ENCODE data around the gene ITGB5. TPM values are rescaled to one million over a fixed set of nuclear protein-coding genes. Genes with fewer than 3 reads are reported as not detected.

The ITGB5 gene
- polyA plus RNA-seq, 2 of the 4 experiments (the other 2 are of a cell fraction) = 201 to 260 TPM

DNA sequence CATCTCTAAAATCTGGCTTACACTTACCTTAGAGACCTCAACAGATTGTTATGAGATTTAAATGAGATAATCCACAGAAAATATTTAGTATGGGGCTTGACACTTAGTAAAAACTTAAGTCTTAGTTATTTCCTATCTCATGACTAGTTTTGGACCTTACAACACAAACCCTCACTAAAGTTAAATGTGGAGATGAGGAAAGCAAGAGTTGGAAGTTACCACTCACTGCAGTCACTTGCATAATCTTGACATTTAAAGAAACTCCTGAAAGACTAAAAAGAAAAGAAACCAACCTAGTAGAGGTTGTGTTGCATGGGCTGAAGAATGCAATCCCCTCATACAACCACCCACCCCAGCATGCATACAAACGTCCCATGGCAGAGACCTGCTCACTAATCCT lies 40.1 kb downstream of the ITGB5 start:
- ChIA-PET CTCF (interaction anchor here (0.9 to 4.5 kb wide), 3 partner anchors 16 to 87 kb away, joined by 3 to 20 read pairs (median 4); no protein-coding TSS in a partner anchor), POLR2A (no interaction called here)
- H3K4me3 ChIP-seq = no peak overlapping the region
- peak overlapping the region; percentile 51 to 71; a peak in 4 of 6 replicates for H3K27ac ChIP-seq
- FAIRE-seq = no peak
- no peak for DNase-seq (ENCODE audit: low read depth in 1 of 2, low spot score in 1 of 2)
- TF ChIP-seq POLR2AphosphoS2 (conservative IDR thresholded peaks at IDR 0.05; ENCODE audit: low read length) = no peak
- no peak for TF ChIP-seq EP300 (IDR thresholded peaks at IDR 0.05)
- no peak for TF ChIP-seq ZNF302 (CRISPR knock-in tag; IDR thresholded peaks at IDR 0.05)
- H3K4me2 ChIP-seq = no peak overlapping the region
- ATAC-seq = no peak
- WGBS (ENCODE audit: missing lambda C conversion rate) = 77% methylated on average over 1 of the region's 1 CpG
- no peaks in the 10 kb centered on the region for H3K9me3 ChIP-seq
- peaks cover 80% of the 10 kb centered on the region for H3K4me1 ChIP-seq

DNA sequence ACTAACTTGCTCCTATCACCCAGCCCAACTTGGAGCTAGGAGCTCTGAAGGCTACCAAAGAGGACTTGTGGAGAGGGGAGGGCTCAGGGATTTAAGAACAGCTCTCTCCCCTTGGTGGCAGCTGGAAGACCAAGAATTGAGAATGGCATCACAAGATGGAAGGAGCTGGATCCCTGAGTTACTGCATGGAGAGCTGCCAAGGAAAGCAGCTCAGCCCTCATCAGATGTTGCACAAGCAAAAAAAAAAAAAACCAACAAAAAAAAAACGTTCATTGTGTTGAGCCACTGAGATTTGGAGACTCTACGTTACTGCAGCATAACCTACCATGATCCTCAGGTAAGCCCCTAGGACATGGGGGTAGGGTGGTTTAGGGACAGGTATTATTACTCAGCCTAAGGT lies 41.0 kb downstream of the ITGB5 start:
- Histone ChIP-seq H3K4me3 (no peak overlapping the region), H3K4me2 (peak overlapping the region; percentile 51), H3K27ac (peak overlapping the region; percentile 71 to 86), H3K4me1 (peaks cover 80% of the 10 kb centered on the region), H3K9me3 (no peaks in the 10 kb centered on the region)
- FAIRE-seq = no peak
- 37% methylated on average over 2 of the region's 2 CpGs for WGBS (ENCODE audit: missing lambda C conversion rate)
- TF ChIP-seq FOXS1 (CRISPR knock-in tag; IDR thresholded peaks at IDR 0.05) (no peak), CEBPB (IDR thresholded peaks at IDR 0.05) (peak in 1 of 2 experiments; percentile 61; a peak in 1 of 4 replicates), NR3C1 (IDR thresholded peaks at IDR 0.05) (no peak)
- CTCF ChIA-PET = interaction anchor here (0.6 to 4.5 kb wide), 9 partner anchors 13 to 84 kb away, joined by 3 to 20 read pairs (median 5); no protein-coding TSS in a partner anchor
- DNase-seq (ENCODE audit: low read depth in 1 of 2, low spot score in 1 of 2) = no peak
- POLR2A ChIA-PET = interaction anchor here (1.5 to 1.8 kb wide), 3 partner anchors 11 to 41 kb away, joined by 5 to 10 read pairs (median 5); partner anchors contain the start of gene ITGB5
- peak; percentile 12 to 18; a peak in 3 of 6 replicates for ATAC-seq

DNA sequence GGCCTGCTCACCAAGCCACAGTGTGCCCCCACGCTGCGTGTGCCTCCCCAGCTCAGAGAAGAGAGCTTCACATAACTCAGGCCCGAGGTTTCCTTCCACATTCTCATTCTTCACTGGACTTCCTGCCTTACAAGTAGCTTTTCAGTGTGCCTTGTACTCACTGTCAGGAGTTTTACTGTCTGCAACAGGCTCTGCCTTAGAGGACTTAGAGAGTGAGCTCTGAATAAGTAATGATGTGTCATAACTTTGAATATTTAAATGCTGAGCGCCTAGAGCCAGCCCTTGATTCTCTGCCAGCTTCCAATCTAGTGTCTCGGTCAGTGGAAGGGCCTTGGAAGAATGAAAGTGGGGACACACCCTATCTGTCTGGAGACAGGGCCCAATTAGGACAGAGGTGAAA lies 41.8 kb downstream of the ITGB5 start:
- Histone ChIP-seq H3K9me3 (no peaks in the 10 kb centered on the region), H3K4me1 (peaks cover 75% of the 10 kb centered on the region), H3K4me2 (peak overlapping the region; percentile 51), H3K4me3 (no peak overlapping the region), H3K27ac (peak overlapping the region; percentile 71 to 86)
- POLR2A ChIA-PET = interaction anchor here (1.2 to 1.8 kb wide), 6 partner anchors 10 to 41 kb away, joined by 3 to 10 read pairs (median 5); partner anchors contain the start of gene ITGB5
- ATAC-seq = peak; percentile 74 to 83
- peak; percentile 49 for FAIRE-seq
- TF ChIP-seq RARB (CRISPR knock-in tag; IDR thresholded peaks at IDR 0.05) (no peak), FOSL2 (IDR thresholded peaks at IDR 0.05) (no peak), FOSL2 (CRISPR knock-in tag; IDR thresholded peaks at IDR 0.05) (0 out of 2 replicates have a peak, but pooled peaks have one; percentile 3)
- CTCF ChIA-PET = interaction anchor here (0.5 to 4.5 kb wide), 15 partner anchors 8 to 241 kb away, joined by 3 to 20 read pairs (median 4); no protein-coding TSS in a partner anchor
- peak in 1 of 2 experiments; percentile 76 for DNase-seq (ENCODE audit: low read depth in 1 of 2, low spot score in 1 of 2)
- WGBS (ENCODE audit: missing lambda C conversion rate) = 32% methylated on average over 5 of the region's 5 CpGs

DNA sequence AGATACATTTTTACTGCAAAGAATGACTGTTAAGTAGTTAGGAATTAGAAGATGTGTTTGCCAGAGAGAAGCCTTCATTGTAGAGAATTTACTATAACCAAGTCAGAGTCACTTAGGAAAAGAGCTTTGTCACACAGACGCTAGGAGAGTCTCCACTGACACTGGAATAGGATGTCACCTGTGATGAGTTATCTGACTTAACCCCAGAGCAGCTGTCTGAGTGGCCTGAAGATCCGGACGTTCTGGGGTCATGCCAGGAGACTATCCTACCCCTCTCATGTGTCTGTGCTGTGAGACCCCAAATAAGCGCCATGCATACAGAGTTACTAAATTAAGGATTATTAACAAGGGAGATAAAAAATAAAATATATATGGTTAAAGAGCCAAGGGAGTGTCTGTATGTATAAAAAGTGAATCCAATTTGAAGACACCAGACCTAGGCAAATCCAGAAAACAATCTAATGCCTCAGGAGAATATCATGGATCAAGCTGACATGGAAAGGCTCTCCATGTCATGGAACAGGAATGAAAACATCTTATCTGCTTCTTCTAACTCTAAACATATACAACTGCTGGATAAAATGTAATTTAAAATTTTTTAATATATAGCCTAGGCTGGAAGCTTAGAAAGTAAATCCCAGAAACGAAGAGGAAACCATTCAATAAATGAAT lies 43.5 kb downstream of the ITGB5 start:
- Histone ChIP-seq H3K4me2 (no peak overlapping the region), H3K4me3 (no peak overlapping the region), H3K9me3 (no peaks in the 10 kb centered on the region), H3K4me1 (peaks cover 83% of the 10 kb centered on the region), H3K27ac (peak overlapping the region; percentile 58 to 81; a peak in 5 of 6 replicates)
- ChIA-PET CTCF (interaction anchor here (0.9 to 4.5 kb wide), 5 partner anchors 16 to 82 kb away, joined by 3 to 20 read pairs (median 7); no protein-coding TSS in a partner anchor), POLR2A (interaction anchor here (1.6 kb wide), 1 partner anchor 43 kb away, joined by 8 read pairs; no protein-coding TSS in a partner anchor)
- DNase-seq (ENCODE audit: low read depth in 1 of 2, low spot score in 1 of 2) (no peak), ATAC-seq (no peak), FAIRE-seq (no peak)
- no peak for TF ChIP-seq CHD2 (IDR thresholded peaks at IDR 0.05; ENCODE audit: low read length, partially characterized antibody)
- TF ChIP-seq JUNB (IDR thresholded peaks at IDR 0.05) = no peak
- no peak for TF ChIP-seq MAFK (IDR thresholded peaks at IDR 0.05; ENCODE audit: partially characterized antibody)
- no peak for TF ChIP-seq SREBF2 (IDR thresholded peaks at IDR 0.05)
- no peak for TF ChIP-seq POLR2A (IDR thresholded peaks at IDR 0.05; ENCODE audit: low read length)
- TF ChIP-seq CHD4 (IDR thresholded peaks at IDR 0.05; ENCODE audit: borderline replicate concordance) = no peak
- TF ChIP-seq PHF8 (IDR thresholded peaks at IDR 0.05; ENCODE audit: borderline replicate concordance, low read depth) = no peak
- TF ChIP-seq EHF (CRISPR knock-in tag; IDR thresholded peaks at IDR 0.05) = no peak
- no peak for TF ChIP-seq CBX2 (IDR thresholded peaks at IDR 0.05; ENCODE audit: borderline replicate concordance, low read depth)
- no peak for TF ChIP-seq TP53 (CRISPR knock-in tag; IDR thresholded peaks at IDR 0.05)
- no peak for TF ChIP-seq POLR2AphosphoS2 (conservative IDR thresholded peaks at IDR 0.05; ENCODE audit: low read length)
- no peak for TF ChIP-seq RARB (CRISPR knock-in tag; IDR thresholded peaks at IDR 0.05)
- WGBS (ENCODE audit: missing lambda C conversion rate) = 84% methylated on average over 5 of the region's 5 CpGs
